Measurements from ENCODE around the gene PRF1.

Gene PRF1

DNA sequence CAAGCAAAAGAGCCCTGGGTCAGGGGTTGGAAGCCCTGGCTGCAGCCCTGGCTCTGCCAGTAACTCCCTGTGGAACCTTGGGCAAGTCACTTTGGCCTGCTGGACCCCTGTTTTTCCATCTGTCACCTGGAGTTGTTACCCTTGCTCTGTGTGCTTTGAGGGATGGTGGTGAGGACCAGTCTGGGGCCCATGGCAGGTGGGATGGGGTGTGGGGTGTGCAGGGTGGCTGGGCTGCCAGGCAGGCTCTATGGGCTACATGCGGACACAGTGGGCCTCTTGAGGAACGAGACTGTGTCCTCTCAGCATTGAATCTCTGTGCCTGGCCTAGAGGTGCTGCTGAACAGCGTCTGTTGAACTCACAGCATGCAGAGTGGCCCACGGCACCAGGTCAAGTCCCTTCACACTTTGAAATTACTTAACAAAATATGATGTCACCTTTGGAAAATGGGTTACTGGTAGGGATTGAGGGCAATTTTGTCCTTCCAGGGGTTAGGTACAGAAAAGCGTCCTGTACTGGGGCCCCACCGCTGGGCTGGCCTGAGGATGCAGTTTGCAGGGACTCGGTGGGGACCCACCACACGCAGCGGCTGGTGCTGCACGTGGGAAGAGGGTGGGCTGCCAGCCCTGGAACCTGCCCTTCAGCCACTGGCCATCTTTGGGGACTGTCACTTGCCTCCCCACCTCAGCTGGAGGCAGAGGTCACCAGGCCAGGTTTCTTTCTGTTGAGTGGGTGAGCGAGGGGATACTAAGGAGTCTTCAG lies 45.3 kb downstream of the PRF1 start:
- Histone ChIP-seq H3K27me3 (ENCODE audit: insufficient read depth, poor library complexity, severe bottlenecking) (no peaks in the 10 kb centered on the region), H3K4me3 (replicated peaks; ENCODE audit: insufficient read depth, low read length) (no peak overlapping the region), H3K27ac (replicated peaks) (no peak overlapping the region)
- TF ChIP-seq POLR2AphosphoS5 (IDR thresholded peaks at IDR 0.05; ENCODE audit: low read depth) (no peak), GABPA (IDR thresholded peaks at IDR 0.05; ENCODE audit: low read depth) (no peak), REST (IDR thresholded peaks at IDR 0.05; ENCODE audit: insufficient replicate concordance, low read depth) (no peak), SPI1 (IDR thresholded peaks at IDR 0.05; ENCODE audit: borderline replicate concordance, low read depth) (no peak)
- TF ChIP-seq, protein P1, sequence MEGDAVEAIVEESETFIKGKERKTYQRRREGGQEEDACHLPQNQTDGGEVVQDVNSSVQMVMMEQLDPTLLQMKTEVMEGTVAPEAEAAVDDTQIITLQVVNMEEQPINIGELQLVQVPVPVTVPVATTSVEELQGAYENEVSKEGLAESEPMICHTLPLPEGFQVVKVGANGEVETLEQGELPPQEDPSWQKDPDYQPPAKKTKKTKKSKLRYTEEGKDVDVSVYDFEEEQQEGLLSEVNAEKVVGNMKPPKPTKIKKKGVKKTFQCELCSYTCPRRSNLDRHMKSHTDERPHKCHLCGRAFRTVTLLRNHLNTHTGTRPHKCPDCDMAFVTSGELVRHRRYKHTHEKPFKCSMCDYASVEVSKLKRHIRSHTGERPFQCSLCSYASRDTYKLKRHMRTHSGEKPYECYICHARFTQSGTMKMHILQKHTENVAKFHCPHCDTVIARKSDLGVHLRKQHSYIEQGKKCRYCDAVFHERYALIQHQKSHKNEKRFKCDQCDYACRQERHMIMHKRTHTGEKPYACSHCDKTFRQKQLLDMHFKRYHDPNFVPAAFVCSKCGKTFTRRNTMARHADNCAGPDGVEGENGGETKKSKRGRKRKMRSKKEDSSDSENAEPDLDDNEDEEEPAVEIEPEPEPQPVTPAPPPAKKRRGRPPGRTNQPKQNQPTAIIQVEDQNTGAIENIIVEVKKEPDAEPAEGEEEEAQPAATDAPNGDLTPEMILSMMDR (IDR thresholded peaks at IDR 0.05; ENCODE audit: insufficient read depth, low read length), result no peak
- no peak for DNase-seq (ENCODE audit: low read depth in 1 of 2, low spot score in 1 of 2)

DNA sequence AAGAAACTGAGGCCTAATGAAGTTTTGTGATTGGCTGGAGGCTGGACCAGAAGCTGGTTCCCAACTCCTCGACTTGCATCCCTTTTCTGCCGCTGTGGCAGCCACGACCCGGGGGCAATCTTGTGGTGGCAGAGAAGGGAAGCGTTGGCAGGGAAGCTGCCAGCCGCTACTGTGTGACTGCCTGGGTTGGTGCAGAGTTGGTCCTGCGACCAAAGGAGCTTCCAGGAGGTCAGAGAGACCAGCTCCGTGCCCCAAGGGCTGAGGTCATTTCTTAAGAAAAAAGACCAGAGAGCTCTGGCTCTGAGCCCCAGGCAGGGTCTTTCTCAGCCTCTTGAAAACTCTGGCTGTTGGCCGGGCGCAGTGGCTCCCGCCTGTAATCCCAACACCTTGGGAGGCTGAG lies 47.2 kb downstream of the PRF1 start:
- no peak for DNase-seq (ENCODE audit: low read depth in 1 of 2, low spot score in 1 of 2)
- Histone ChIP-seq H3K27me3 (ENCODE audit: insufficient read depth, poor library complexity, severe bottlenecking) (no peaks in the 10 kb centered on the region), H3K4me3 (replicated peaks; ENCODE audit: insufficient read depth, low read length) (no peak overlapping the region), H3K27ac (replicated peaks) (no peak overlapping the region)
- TF ChIP-seq SPI1 (IDR thresholded peaks at IDR 0.05; ENCODE audit: borderline replicate concordance, low read depth) (no peak), GABPA (IDR thresholded peaks at IDR 0.05; ENCODE audit: low read depth) (no peak)
- TF ChIP-seq, protein P1 (IDR thresholded peaks at IDR 0.05; ENCODE audit: insufficient read depth, low read length), result no peak

DNA sequence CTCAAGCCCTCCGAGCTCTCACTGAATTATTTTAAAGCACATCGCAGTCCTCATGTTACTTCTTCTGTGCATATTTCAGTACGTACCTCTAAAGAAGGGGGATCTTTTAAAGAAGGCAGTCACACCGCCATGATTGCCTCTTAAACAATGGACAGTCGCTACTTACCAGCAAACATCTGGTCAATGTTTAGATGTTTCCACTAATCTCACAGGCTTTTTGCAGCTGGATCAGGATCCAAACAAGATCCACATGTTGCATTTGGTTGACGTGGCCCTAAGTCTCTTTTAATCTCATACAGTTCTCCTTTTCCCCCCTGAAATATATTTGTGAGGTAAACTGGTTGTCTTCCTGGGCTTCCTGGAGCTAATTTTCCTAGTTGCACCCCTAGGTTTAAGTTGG lies 50.0 kb downstream of the PRF1 start:
- H3K27ac ChIP-seq (replicated peaks), result no peak overlapping the region
- TF ChIP-seq SPI1 (IDR thresholded peaks at IDR 0.05; ENCODE audit: borderline replicate concordance, low read depth) (no peak), GABPA (IDR thresholded peaks at IDR 0.05; ENCODE audit: low read depth) (no peak), REST (IDR thresholded peaks at IDR 0.05; ENCODE audit: insufficient replicate concordance, low read depth) (no peak), POLR2AphosphoS5 (IDR thresholded peaks at IDR 0.05; ENCODE audit: low read depth) (no peak)
- TF ChIP-seq, protein P1 (IDR thresholded peaks at IDR 0.05; ENCODE audit: insufficient read depth, low read length), result no peak
- H3K27me3 ChIP-seq (ENCODE audit: insufficient read depth, poor library complexity, severe bottlenecking), result no peaks in the 10 kb centered on the region
- no peak for DNase-seq (ENCODE audit: low read depth in 1 of 2, low spot score in 1 of 2)
- no peak overlapping the region for H3K4me3 ChIP-seq (replicated peaks; ENCODE audit: insufficient read depth, low read length)

Data from HL-60 (cell line).